Measurements from ENCODE around the gene ATP8B3.

DNA sequence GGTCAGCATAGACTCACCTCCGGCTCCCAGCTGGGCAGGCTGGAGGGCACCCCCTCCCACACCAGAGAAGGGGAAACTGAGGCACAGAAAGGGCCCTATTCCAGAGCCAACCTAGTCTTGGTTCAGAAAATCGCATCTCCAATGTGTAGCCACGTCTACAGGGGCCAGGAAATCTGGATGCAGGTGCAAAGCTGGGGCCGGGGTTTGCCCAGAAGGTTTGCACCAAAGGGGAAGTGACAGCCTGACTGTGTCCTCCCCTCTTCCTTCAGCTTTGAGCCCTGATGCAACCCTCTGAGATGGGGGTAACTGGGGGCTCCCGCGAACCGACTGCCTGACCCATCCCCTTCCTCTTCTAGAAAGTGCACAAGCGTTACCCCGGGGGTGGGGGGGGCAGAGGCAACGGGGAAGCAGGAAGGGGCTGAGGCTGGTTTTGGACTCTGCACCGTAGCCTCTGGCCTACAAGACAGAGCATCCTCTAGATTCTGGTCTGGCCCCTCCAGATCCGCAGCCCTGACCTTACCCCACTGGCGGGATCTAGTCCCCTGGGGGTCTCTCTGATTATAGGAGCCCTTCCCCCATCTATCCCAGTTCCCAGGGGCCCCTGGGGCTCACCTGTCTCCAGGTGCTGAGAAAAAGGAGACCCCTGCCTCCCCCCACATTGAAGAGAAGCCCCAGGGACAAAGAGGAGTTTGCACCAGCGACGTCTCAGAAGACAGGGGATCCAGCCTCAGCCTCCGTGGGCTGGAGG is 59.9 kb downstream of the ATP8B3 start:
- TF ChIP-seq POLR2A (IDR thresholded peaks at IDR 0.05) = no peak
- TF ChIP-seq, protein P1, sequence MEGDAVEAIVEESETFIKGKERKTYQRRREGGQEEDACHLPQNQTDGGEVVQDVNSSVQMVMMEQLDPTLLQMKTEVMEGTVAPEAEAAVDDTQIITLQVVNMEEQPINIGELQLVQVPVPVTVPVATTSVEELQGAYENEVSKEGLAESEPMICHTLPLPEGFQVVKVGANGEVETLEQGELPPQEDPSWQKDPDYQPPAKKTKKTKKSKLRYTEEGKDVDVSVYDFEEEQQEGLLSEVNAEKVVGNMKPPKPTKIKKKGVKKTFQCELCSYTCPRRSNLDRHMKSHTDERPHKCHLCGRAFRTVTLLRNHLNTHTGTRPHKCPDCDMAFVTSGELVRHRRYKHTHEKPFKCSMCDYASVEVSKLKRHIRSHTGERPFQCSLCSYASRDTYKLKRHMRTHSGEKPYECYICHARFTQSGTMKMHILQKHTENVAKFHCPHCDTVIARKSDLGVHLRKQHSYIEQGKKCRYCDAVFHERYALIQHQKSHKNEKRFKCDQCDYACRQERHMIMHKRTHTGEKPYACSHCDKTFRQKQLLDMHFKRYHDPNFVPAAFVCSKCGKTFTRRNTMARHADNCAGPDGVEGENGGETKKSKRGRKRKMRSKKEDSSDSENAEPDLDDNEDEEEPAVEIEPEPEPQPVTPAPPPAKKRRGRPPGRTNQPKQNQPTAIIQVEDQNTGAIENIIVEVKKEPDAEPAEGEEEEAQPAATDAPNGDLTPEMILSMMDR (IDR thresholded peaks at IDR 0.05) = no peak
- no peak for TF ChIP-seq POLR2AphosphoS5 (IDR thresholded peaks at IDR 0.05)
- TF ChIP-seq EP300 (IDR thresholded peaks at IDR 0.05) = no peak
